HepG2 (cell line): ENCODE measurements around the gene CDCP1.

ENCODE experiments used
- CEBPB ChIP-seq: IDR thresholded peaks from 2 replicates; pipeline ENCODE4 v1.6.1; 2011; ENCODE audit warnings: low read depth, low read length, improper control_type of control experiment, borderline replicate concordance
- EZH2 ChIP-seq: conservative IDR thresholded peaks from 2 replicates; pipeline ENCODE4 v1.6.1; 2012; ENCODE audit warnings: mild to moderate bottlenecking, low read depth, low read length, moderate library complexity
- NFATC3 ChIP-seq: sonication (generic); formaldehyde crosslinking; IDR thresholded peaks from 2 replicates; pipeline ENCODE4 v1.5.1; 2020; ENCODE audit warnings: mild to moderate bottlenecking, missing genetic modification reagents
- POLR2A ChIP-seq, 2 experiments: IDR thresholded peaks; 2 replicates each; pipeline ENCODE4 v1.6.1; 2011; ENCODE audit warnings: low read depth in 2 of 2, low read length in 2 of 2, mild to moderate bottlenecking in 1 of 2, moderate library complexity in 1 of 2; ENCODE audit not compliant: insufficient read depth in 1 of 2
- POLR2AphosphoS5 ChIP-seq: IDR thresholded peaks from 2 replicates; pipeline ENCODE4 v1.6.1; 2012; ENCODE audit warnings: low read depth, low read length
- REL ChIP-seq: sonication (generic); formaldehyde crosslinking; conservative IDR thresholded peaks from 2 replicates; pipeline ENCODE4 v1.8.0; 2022; ENCODE audit warnings: mild to moderate bottlenecking, missing genetic modification reagents, moderate library complexity
- RFX5 ChIP-seq: IDR thresholded peaks from 2 replicates; pipeline ENCODE4 v1.6.1; 2011; ENCODE audit warnings: low read depth, low read length, improper control_type of control experiment
- SIN3A ChIP-seq: IDR thresholded peaks from 2 replicates; pipeline ENCODE4 v1.6.1; 2011; ENCODE audit warnings: low read depth, mild to moderate bottlenecking, control low read depth, low read length, borderline replicate concordance
- SMAD3 ChIP-seq: sonication (generic); formaldehyde crosslinking; IDR thresholded peaks from 2 replicates; pipeline ENCODE4 v1.4.0; 2020; ENCODE audit warnings: missing genetic modification reagents
- SMC3 ChIP-seq: IDR thresholded peaks from 2 replicates; pipeline ENCODE4 v1.6.1; 2011; ENCODE audit warnings: low read length, improper control_type of control experiment
- ZKSCAN5 ChIP-seq: sonication (generic); formaldehyde crosslinking; IDR thresholded peaks from 2 replicates; pipeline ENCODE4 v1.5.1; 2020; ENCODE audit warnings: mild to moderate bottlenecking, missing genetic modification reagents
- TF ChIP-seq, protein P1 (sequence below): sonication (generic); formaldehyde crosslinking; IDR thresholded peaks from 2 replicates; pipeline ENCODE4 v1.5.0; 2020; ENCODE audit warnings: missing genetic modification reagents
- TF ChIP-seq, protein P2 (sequence below): sonication (generic); formaldehyde crosslinking; IDR thresholded peaks from 2 replicates; pipeline ENCODE4 v1.5.0; 2020; ENCODE audit warnings: mild to moderate bottlenecking, missing genetic modification reagents, moderate library complexity

DNA sequence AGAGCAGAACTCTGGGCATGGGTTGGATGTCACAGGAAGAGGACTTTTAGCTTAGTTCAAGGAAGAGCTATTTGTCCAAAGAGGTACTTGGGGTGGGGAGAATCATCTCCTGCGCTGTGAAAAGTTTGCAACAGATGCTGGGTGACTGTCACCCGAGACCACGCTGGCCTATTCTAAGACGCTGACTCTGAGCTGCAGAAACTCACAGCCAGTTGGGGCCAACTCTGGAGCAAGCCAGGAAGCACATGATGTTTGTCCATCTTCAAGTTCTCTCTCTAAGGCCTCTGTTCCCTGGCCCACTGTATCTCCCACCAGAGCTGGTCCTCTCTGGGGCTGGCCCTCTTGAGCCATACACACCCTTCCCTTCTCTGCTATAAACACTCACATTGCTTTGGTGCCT lies 17.9 kb upstream of the CDCP1 start:
- no peak for TF ChIP-seq NFATC3 (CRISPR knock-in tag)
- TF ChIP-seq EZH2, result no peak
- TF ChIP-seq, protein P1, sequence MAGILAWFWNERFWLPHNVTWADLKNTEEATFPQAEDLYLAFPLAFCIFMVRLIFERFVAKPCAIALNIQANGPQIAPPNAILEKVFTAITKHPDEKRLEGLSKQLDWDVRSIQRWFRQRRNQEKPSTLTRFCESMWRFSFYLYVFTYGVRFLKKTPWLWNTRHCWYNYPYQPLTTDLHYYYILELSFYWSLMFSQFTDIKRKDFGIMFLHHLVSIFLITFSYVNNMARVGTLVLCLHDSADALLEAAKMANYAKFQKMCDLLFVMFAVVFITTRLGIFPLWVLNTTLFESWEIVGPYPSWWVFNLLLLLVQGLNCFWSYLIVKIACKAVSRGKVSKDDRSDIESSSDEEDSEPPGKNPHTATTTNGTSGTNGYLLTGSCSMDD, result no peak
- no peak for TF ChIP-seq CEBPB
- TF ChIP-seq POLR2A (IDR thresholded peaks at IDR 0.05; ENCODE audit: insufficient read depth in 1 of 2, low read depth in 2 of 2, low read length in 2 of 2), result no peak
- TF ChIP-seq ZKSCAN5 (CRISPR knock-in tag), result no peak
- no peak for TF ChIP-seq RFX5
- no peak for TF ChIP-seq SMC3
- no peak for TF ChIP-seq SIN3A
- TF ChIP-seq SMAD3 (CRISPR knock-in tag), result no peak
- TF ChIP-seq, protein P2, sequence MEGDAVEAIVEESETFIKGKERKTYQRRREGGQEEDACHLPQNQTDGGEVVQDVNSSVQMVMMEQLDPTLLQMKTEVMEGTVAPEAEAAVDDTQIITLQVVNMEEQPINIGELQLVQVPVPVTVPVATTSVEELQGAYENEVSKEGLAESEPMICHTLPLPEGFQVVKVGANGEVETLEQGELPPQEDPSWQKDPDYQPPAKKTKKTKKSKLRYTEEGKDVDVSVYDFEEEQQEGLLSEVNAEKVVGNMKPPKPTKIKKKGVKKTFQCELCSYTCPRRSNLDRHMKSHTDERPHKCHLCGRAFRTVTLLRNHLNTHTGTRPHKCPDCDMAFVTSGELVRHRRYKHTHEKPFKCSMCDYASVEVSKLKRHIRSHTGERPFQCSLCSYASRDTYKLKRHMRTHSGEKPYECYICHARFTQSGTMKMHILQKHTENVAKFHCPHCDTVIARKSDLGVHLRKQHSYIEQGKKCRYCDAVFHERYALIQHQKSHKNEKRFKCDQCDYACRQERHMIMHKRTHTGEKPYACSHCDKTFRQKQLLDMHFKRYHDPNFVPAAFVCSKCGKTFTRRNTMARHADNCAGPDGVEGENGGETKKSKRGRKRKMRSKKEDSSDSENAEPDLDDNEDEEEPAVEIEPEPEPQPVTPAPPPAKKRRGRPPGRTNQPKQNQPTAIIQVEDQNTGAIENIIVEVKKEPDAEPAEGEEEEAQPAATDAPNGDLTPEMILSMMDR (CRISPR knock-in tag), result no peak
- no peak for TF ChIP-seq POLR2AphosphoS5
- TF ChIP-seq REL (CRISPR knock-in tag), result no peak
